GM13976 (cell line): ENCODE data around the gene ANXA4.

ENCODE experiments used
- DNase-seq: peaks from one replicate; pipeline ENCODE4 v3.0.0; 2012; ENCODE audit warnings: low spot score
- in situ Hi-C: fragments of 300-500 bp; cut with MboI; formaldehyde crosslinking; loops from one replicate; pipeline ENCODE4 v1.12.0; 2022; ENCODE audit warnings: low sequenced_read_pairs, mixed read lengths, inconsistent platforms; ENCODE audit not compliant: unreplicated experiment
- TF ChIP-seq, protein P1 (sequence below): IDR thresholded peaks from 2 replicates; pipeline ENCODE4 v1.5.1; 2012; ENCODE audit warnings: borderline replicate concordance, mild to moderate bottlenecking; ENCODE audit not compliant: insufficient read depth; ENCODE audit errors: extremely low read depth, missing control alignments, control extremely low read depth

ANXA4 gene

DNA sequence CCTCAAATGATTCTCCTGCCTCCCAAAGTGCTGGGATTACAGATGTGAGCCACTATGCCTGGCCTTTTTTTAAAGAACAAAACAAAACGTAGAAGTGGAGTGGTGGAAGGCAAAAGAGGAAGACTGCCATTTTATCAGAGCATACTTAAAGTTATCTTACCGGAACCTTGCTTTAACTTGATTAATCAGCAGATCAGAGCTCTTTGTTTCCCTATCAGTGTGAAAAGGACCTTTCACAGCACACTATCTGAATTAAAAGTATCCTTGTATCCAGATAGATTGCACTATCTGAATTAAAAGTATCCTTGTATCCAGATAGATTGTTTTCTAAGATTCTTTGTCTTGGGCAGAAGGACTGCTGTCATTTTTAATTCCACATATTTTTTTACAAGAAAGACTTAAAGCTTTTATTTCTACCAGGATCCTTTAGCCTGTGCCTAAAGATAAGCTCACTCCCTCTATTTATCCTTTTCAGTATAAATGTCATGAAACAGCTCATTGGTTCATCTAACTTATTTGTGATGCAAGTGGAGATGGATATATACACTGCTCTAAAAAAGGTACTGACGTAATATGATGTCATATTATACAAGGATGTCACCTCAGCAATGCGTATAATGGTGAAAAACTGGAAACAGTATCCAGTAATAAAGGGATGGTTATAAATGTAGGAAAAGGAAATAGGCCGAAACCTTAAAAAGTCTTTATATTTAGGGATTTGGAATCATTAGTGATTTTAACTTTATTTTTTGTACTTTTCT lies 105.3 kb downstream of the ANXA4 start:
- in situ Hi-C loops = no loop called here
- TF ChIP-seq, protein P1, sequence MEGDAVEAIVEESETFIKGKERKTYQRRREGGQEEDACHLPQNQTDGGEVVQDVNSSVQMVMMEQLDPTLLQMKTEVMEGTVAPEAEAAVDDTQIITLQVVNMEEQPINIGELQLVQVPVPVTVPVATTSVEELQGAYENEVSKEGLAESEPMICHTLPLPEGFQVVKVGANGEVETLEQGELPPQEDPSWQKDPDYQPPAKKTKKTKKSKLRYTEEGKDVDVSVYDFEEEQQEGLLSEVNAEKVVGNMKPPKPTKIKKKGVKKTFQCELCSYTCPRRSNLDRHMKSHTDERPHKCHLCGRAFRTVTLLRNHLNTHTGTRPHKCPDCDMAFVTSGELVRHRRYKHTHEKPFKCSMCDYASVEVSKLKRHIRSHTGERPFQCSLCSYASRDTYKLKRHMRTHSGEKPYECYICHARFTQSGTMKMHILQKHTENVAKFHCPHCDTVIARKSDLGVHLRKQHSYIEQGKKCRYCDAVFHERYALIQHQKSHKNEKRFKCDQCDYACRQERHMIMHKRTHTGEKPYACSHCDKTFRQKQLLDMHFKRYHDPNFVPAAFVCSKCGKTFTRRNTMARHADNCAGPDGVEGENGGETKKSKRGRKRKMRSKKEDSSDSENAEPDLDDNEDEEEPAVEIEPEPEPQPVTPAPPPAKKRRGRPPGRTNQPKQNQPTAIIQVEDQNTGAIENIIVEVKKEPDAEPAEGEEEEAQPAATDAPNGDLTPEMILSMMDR = no peak
- DNase-seq = no peak

DNA sequence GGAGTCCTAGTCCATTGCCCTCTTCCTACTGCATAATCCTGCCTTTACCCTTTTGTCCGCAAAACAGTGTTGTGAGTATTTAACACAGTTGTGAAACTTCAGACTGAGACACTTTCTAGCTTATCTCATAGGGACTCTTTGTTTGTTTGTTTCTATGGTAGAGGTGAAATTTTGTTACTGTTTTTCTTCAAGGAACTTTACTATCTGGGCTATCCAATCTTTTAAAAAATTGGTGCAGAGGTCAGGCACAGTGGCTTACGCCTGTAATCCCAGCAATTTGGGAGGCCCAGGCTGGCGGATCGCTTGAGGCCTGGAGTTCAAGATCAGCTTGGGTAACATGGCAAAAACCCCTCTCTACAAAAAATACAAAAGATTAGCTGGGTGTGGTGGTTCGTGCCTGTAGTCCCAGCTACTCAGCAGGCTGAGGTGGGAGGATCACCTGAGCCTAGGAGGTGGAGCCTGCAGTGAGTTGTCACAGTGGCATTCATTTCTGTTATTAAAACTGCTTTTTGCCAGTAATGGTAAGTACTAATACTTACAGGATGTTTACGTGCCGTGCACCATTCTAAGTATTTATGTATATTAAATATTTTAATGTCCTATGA lies 106.4 kb downstream of the ANXA4 start:
- TF ChIP-seq, protein P1 = no peak
- no peak for DNase-seq
- in situ Hi-C loops = no loop called here

GRCh38 chr2:69858261-69858660 lies 116.3 kb downstream of the ANXA4 start:
- in situ Hi-C loops = no loop called here
- DNase-seq = no peak
- TF ChIP-seq, protein P1 = no peak

GRCh38 chr2:69863298-69863697 lies 121.4 kb downstream of the ANXA4 start:
- TF ChIP-seq, protein P1 = no peak
- no peak for DNase-seq
- in situ Hi-C loops = no loop called here
